IMR-90 (cell line): Measurements from ENCODE around the gene KCNN3. TPM values are rescaled to one million over a fixed set of nuclear protein-coding genes. Genes with fewer than 3 reads are reported as not detected.

ENCODE experiments used
- ATAC-seq: fragments of 200-7000 bp; cut with Tn5 transposase; 2 replicates; pipeline ENCODE4 v1.9.1; 2020; ENCODE audit warnings: low read depth, mild to moderate bottlenecking, moderate library complexity
- BruUV-seq: library from RNA; stranded (reverse); fragments of 400-500 nt; replicated peaks from 2 replicates; lab custom pipeline; 2021; lab: Mats Ljungman, UMichigan
- CTCF ChIA-PET: fragments of 300-600 bp; formaldehyde crosslinking; extraction: SDS; loops from one replicate; lab custom pipeline; 2021; ENCODE audit warnings: antibody characterized with exemption; lab: Yijun Ruan, JAX
- POLR2A ChIA-PET: fragments of 300-600 bp; sonication (Branson Sonifier 250); formaldehyde crosslinking; loops from one replicate; lab custom pipeline; 2022; ENCODE audit warnings: antibody characterized with exemption; ENCODE audit not compliant: unreplicated experiment; lab: Charles Lee
- DNase-seq: peaks from one replicate; pipeline ENCODE4 v3.0.0; 2013
- H2AFZ ChIP-seq: replicated peaks from 2 replicates; pipeline ENCODE3; 2013; ENCODE audit warnings: low read length, mild to moderate bottlenecking; ENCODE audit not compliant: poor library complexity
- H2AK5ac ChIP-seq: 2 replicates; pipeline ENCODE4 v1.6.1; 2013; ENCODE audit warnings: low read depth, low read length, inconsistent platforms
- H2AK9ac ChIP-seq: replicated peaks from 2 replicates; pipeline ENCODE3; 2013; ENCODE audit warnings: mild to moderate bottlenecking, low read depth, low read length, moderate library complexity; ENCODE audit not compliant: poor library complexity
- H2BK120ac ChIP-seq: 2 replicates; pipeline ENCODE4 v1.6.1; 2013; ENCODE audit warnings: low read depth, low read length, inconsistent platforms
- H2BK15ac ChIP-seq: 3 replicates; pipeline ENCODE4 v1.6.1; 2013; ENCODE audit warnings: low read depth, low read length, inconsistent platforms
- H2BK20ac ChIP-seq: 2 replicates; pipeline ENCODE4 v1.6.1; 2013; ENCODE audit warnings: low read depth, mild to moderate bottlenecking, inconsistent platforms, low read length, moderate library complexity
- H2BK5ac ChIP-seq: 2 replicates; pipeline ENCODE4 v1.6.1; 2013; ENCODE audit warnings: mild to moderate bottlenecking, low read depth, low read length, inconsistent platforms; ENCODE audit not compliant: poor library complexity, severe bottlenecking
- H3K14ac ChIP-seq: replicated peaks from 2 replicates; pipeline ENCODE4 v1.6.1; 2013; ENCODE audit warnings: low read depth, low read length, inconsistent platforms
- H3K18ac ChIP-seq: 2 replicates; pipeline ENCODE4 v1.6.1; 2013; ENCODE audit warnings: low read depth, low read length, control low read depth
- H3K23ac ChIP-seq: 2 replicates; pipeline ENCODE4 v1.6.1; 2013; ENCODE audit warnings: low read depth, low read length, inconsistent platforms
- H3K27ac ChIP-seq: 2 replicates; pipeline ENCODE4 v1.5.1; 2013; ENCODE audit warnings: mild to moderate bottlenecking, control low read depth, low read length; ENCODE audit not compliant: insufficient read depth
- H3K27me3 ChIP-seq: 2 replicates; pipeline ENCODE4 v1.6.1; 2013; ENCODE audit warnings: low read length; ENCODE audit not compliant: control insufficient read depth, insufficient read depth
- H3K36me3 ChIP-seq: 2 replicates; pipeline ENCODE4 v1.6.1; 2013; ENCODE audit warnings: low read length, mixed read lengths; ENCODE audit not compliant: control insufficient read depth, insufficient read depth
- H3K4ac ChIP-seq: 2 replicates; pipeline ENCODE4 v1.6.1; 2013; ENCODE audit warnings: low read depth, low read length, inconsistent platforms
- H3K4me1 ChIP-seq: 2 replicates; pipeline ENCODE4 v1.6.1; 2013; ENCODE audit warnings: low read length, mixed read lengths; ENCODE audit not compliant: control insufficient read depth, insufficient read depth
- H3K4me2 ChIP-seq: 2 replicates; pipeline ENCODE4 v1.6.1; 2013; ENCODE audit warnings: low read depth, mild to moderate bottlenecking, control low read depth, low read length, moderate library complexity
- H3K4me3 ChIP-seq: 2 replicates; pipeline ENCODE4 v1.5.1; 2013; ENCODE audit warnings: low read depth, mild to moderate bottlenecking, control low read depth, low read length, moderate library complexity; ENCODE audit not compliant: insufficient read depth
- H3K56ac ChIP-seq: 2 replicates; pipeline ENCODE4 v1.6.1; 2013; ENCODE audit warnings: low read length, inconsistent platforms; ENCODE audit not compliant: insufficient read depth; ENCODE audit errors: extremely low read depth
- H3K79me1 ChIP-seq, 2 experiments: 2 replicates each; pipeline ENCODE4 v1.6.1; 2013; ENCODE audit warnings: low read length in 2 of 2, inconsistent platforms in 1 of 2, low read depth in 1 of 2
- H3K9ac ChIP-seq: 2 replicates; pipeline ENCODE4 v1.6.1; 2013; ENCODE audit warnings: low read depth, low read length, control low read depth
- H3K9me1 ChIP-seq: 2 replicates; pipeline ENCODE4 v1.6.1; 2013; ENCODE audit warnings: low read length, inconsistent platforms; ENCODE audit not compliant: insufficient read depth
- H3K9me3 ChIP-seq: 2 replicates; pipeline ENCODE4 v1.6.1; 2013; ENCODE audit warnings: low read length; ENCODE audit not compliant: control insufficient read depth, insufficient read depth
- H4K20me1 ChIP-seq: 2 replicates; pipeline ENCODE4 v1.6.1; 2013; ENCODE audit warnings: low read length, inconsistent platforms; ENCODE audit not compliant: insufficient read depth
- H4K5ac ChIP-seq: 2 replicates; pipeline ENCODE4 v1.6.1; 2013; ENCODE audit warnings: mild to moderate bottlenecking, low read depth, low read length, control low read depth
- H4K8ac ChIP-seq, 2 experiments: 2 replicates each; pipeline ENCODE4 v1.6.1; 2013; ENCODE audit warnings: low read depth in 2 of 2, low read length in 2 of 2, control low read depth in 1 of 2, inconsistent platforms in 1 of 2
- H4K91ac ChIP-seq: 2 replicates; pipeline ENCODE4 v1.6.1; 2013; ENCODE audit warnings: low read depth, low read length, inconsistent platforms; ENCODE audit not compliant: insufficient read depth
- BHLHE40 ChIP-seq: fragments of 150-350 bp; IDR thresholded peaks from 2 replicates; pipeline ENCODE4 v1.6.1; 2016; ENCODE audit warnings: mild to moderate bottlenecking, low read depth, low read length
- CEBPB ChIP-seq: IDR thresholded peaks from 2 replicates; pipeline ENCODE4 v1.6.1; 2012; ENCODE audit warnings: low read depth, low read length, improper control_type of control experiment
- CHD1 ChIP-seq: IDR thresholded peaks from 2 replicates; pipeline ENCODE4 v1.6.1; 2012; ENCODE audit warnings: low read depth, low read length, improper control_type of control experiment
- CTCF ChIP-seq: conservative IDR thresholded peaks from 2 replicates; pipeline ENCODE4 v1.5.1; 2012; ENCODE audit warnings: mild to moderate bottlenecking, low read depth, low read length, improper control_type of control experiment
- ELK1 ChIP-seq: fragments of 150-350 bp; IDR thresholded peaks from 2 replicates; pipeline ENCODE4 v1.6.1; 2016; ENCODE audit warnings: low read depth, mild to moderate bottlenecking, low read length, moderate library complexity, borderline replicate concordance
- FOS ChIP-seq: fragments of 150-350 bp; IDR thresholded peaks from 2 replicates; pipeline ENCODE4 v1.6.1; 2016; ENCODE audit warnings: low read depth, low read length
- MAFK ChIP-seq: IDR thresholded peaks from 2 replicates; pipeline ENCODE4 v1.6.1; 2012; ENCODE audit warnings: low read depth, low read length, improper control_type of control experiment
- MAZ ChIP-seq: IDR thresholded peaks from 2 replicates; pipeline ENCODE4 v1.6.1; 2012; ENCODE audit warnings: low read depth, mild to moderate bottlenecking, low read length, improper control_type of control experiment, moderate library complexity, borderline replicate concordance
- MXI1 ChIP-seq: IDR thresholded peaks from 2 replicates; pipeline ENCODE4 v1.6.1; 2012; ENCODE audit warnings: low read depth, mild to moderate bottlenecking, low read length, moderate library complexity, borderline replicate concordance
- NFE2L2 ChIP-seq: fragments of 150-350 bp; IDR thresholded peaks from 2 replicates; pipeline ENCODE4 v1.6.1; 2016; ENCODE audit warnings: low read depth, mild to moderate bottlenecking, low read length
- POLR2A ChIP-seq: IDR thresholded peaks from 2 replicates; pipeline ENCODE4 v1.6.1; 2012; ENCODE audit warnings: mild to moderate bottlenecking, low read depth, low read length
- RAD21 ChIP-seq: IDR thresholded peaks from 2 replicates; pipeline ENCODE4 v1.6.1; 2012; ENCODE audit warnings: low read length, improper control_type of control experiment
- RCOR1 ChIP-seq: IDR thresholded peaks from 2 replicates; pipeline ENCODE4 v1.6.1; 2012; ENCODE audit warnings: mild to moderate bottlenecking, low read length, improper control_type of control experiment; ENCODE audit not compliant: insufficient replicate concordance
- RFX5 ChIP-seq: IDR thresholded peaks from 2 replicates; pipeline ENCODE4 v1.8.0; 2012; ENCODE audit warnings: low read depth, mild to moderate bottlenecking, low read length, moderate library complexity
- SMC3 ChIP-seq: fragments of 150-350 bp; IDR thresholded peaks from 2 replicates; pipeline ENCODE4 v1.6.1; 2016; ENCODE audit warnings: low read depth, mild to moderate bottlenecking, antibody characterized with exemption, low read length, moderate library complexity
- WGBS, 2 experiments: methylation state at CpG; one replicate each; pipeline versions ENCODE4 v1.1.5 to v1.1.7; 2013; ENCODE audit warnings: missing lambda C conversion rate in 2 of 2; ENCODE audit not compliant: insufficient read length in 1 of 2; ENCODE audit errors: extremely low coverage in 2 of 2; 5-methylcytosine and 5-hydroxymethylcytosine counted together
- dilution Hi-C: fragments of 300-500 bp; cut with HindIII; formaldehyde crosslinking; loops from one replicate; pipeline ENCODE4 v1.14.3; 2018; ENCODE audit warnings: low sequenced_read_pairs; ENCODE audit not compliant: unreplicated experiment
- in situ Hi-C: fragments of 300-500 bp; cut with MboI; formaldehyde crosslinking; loops from 3 replicates; pipeline ENCODE4 v1.14.3; 2019; ENCODE audit warnings: low sequenced_read_pairs, inconsistent platforms, mixed read lengths
- intact Hi-C: fragments of 100-400 bp; cut with micrococcal nuclease; formaldehyde crosslinking; loops from 2 replicates; pipeline ENCODE4 v1.10.0; 2022
- polyA plus RNA-seq, 3 experiments: library from polyadenylated mRNA; depleted of rRNA; stranded (reverse); fragments of >200 nt; gene quantifications; 2 replicates each; pipeline ENCODE4 v1.2.3, GENCODE V29; 2012; ENCODE audit warnings: low replicate concordance in 1 of 3
- total RNA-seq: library from RNA; depleted of rRNA; stranded (reverse); fragments of >200 nt; gene quantifications from 2 replicates; pipeline ENCODE4 v1.2.3, GENCODE V29; 2012
- TF ChIP-seq, protein P1 (sequence below): fragments of 150-350 bp; IDR thresholded peaks from 2 replicates; pipeline ENCODE4 v1.6.1; 2017; ENCODE audit warnings: mild to moderate bottlenecking, antibody characterized with exemption, low read length, low read depth

KCNN3 gene
- total and polyA plus RNA-seq, 2 of the 4 experiments (the other 2 are of a cell fraction): 0.02 TPM; not detected in 1

- no TSS peak for BruUV-seq
- Histone ChIP-seq H2AK9ac (no peak overlapping the region), H3K36me3 (no peaks in the 10 kb centered on the region), H3K9ac (no peak overlapping the region), H3K9me1 (no peaks in the 10 kb centered on the region), H3K4me3 (no peak overlapping the region), H3K9me3 (0 out of 2 replicates have a peak, but pooled peaks cover 2% of the 10 kb centered on the region), H3K14ac (no peak overlapping the region), H3K4me2 (no peak overlapping the region), H4K91ac (no peak overlapping the region), H3K4ac (no peak overlapping the region), H2BK120ac (no peak overlapping the region), H2AK5ac (no peak overlapping the region), H3K4me1 (no peaks in the 10 kb centered on the region), H3K23ac (no peak overlapping the region), H2BK15ac (no peak overlapping the region), H3K79me1 (no peaks in the 10 kb centered on the region), H3K27ac (no peak overlapping the region), H2BK5ac (no peak overlapping the region), H3K56ac (no peak overlapping the region), H4K20me1 (no peaks in the 10 kb centered on the region), H3K27me3 (peaks cover 25% of the 10 kb centered on the region), H3K18ac (no peak overlapping the region), H4K8ac (no peak overlapping the region), H2BK20ac (no peak overlapping the region), H4K5ac (no peak overlapping the region), H2AFZ (no peak overlapping the region)
- no CpG with 5 or more reads among the region's 2 CpGs for WGBS, 2 experiments
- POLR2A ChIA-PET: no interaction called here
- intact Hi-C loops: no loop called here
- ATAC-seq (no peak), DNase-seq (no peak)
- CTCF ChIA-PET: interaction anchor here (0.5 kb wide), 1 partner anchor 135 kb away, joined by 3 read pairs; no protein-coding TSS in a partner anchor
- in situ Hi-C loops: no loop called here
- dilution Hi-C loops: no loop called here
- TF ChIP-seq NFE2L2 (no peak), SMC3 (no peak), MAZ (no peak), MAFK (no peak), CTCF (no peak), BHLHE40 (no peak), FOS (no peak), RCOR1 (no peak), MXI1 (no peak), CEBPB (no peak), RFX5 (no peak), CHD1 (no peak), POLR2A (no peak), RAD21 (no peak), ELK1 (no peak)
- TF ChIP-seq, protein P1, sequence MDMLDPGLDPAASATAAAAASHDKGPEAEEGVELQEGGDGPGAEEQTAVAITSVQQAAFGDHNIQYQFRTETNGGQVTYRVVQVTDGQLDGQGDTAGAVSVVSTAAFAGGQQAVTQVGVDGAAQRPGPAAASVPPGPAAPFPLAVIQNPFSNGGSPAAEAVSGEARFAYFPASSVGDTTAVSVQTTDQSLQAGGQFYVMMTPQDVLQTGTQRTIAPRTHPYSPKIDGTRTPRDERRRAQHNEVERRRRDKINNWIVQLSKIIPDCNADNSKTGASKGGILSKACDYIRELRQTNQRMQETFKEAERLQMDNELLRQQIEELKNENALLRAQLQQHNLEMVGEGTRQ: no peak
Measured at GRCh38 chr1:154739654-154740053, 130.4 kb downstream of the KCNN3 start.
